Measurements from ENCODE around the gene SLC4A3. TPM values are rescaled to one million over a fixed set of nuclear protein-coding genes. Genes with fewer than 3 reads are reported as not detected.

SLC4A3 gene
- total RNA-seq, 1 experiment from 2014 or later, result 23.0 TPM

GRCh38 chr2:219628986-219629901, 1.8 kb downstream of the SLC4A3 start (continued):
- no peak for TF ChIP-seq CBX3 (IDR thresholded peaks at IDR 0.05; ENCODE audit: low read depth)

GRCh38 chr2:219629976-219630695, 2.7 kb downstream of the SLC4A3 start:
- H3K9me3 ChIP-seq (ENCODE audit: control insufficient read depth in 1 of 2, insufficient read depth in 1 of 2, low read depth in 1 of 2, low read length in 2 of 2), result no peaks in the 10 kb centered on the region
- H3K79me2 ChIP-seq (ENCODE audit: insufficient read depth, low read length), result peaks cover 11% of the 10 kb centered on the region; the same call in 1 of the 2 replicates
- no peaks in the 10 kb centered on the region for H4K20me1 ChIP-seq (ENCODE audit: insufficient read depth)
- H3K27ac ChIP-seq (ENCODE audit: low read depth, low read length), result no peak overlapping the region
- H3K36me3 ChIP-seq (ENCODE audit: control insufficient read depth in 1 of 2, insufficient read depth in 2 of 2, low read length in 2 of 2), result 0 out of 4 replicates have a peak, but pooled peaks cover 0 to 9% of the 10 kb centered on the region in 2 experiments
- no TSS peak for BruUV-seq (replicated peaks)
- ATAC-seq (no peak), DNase-seq (ENCODE audit: low read depth, low spot score) (no peak)
- intact Hi-C loops (cut with micrococcal nuclease), result loop anchor here (5.0 kb wide), 1 partner anchor 88 kb away; the partner anchor contains the start of genes CHPF and TMEM198
- no peak overlapping the region for H3K4me3 ChIP-seq (replicated peaks in 1 of 2; ENCODE audit: low read depth in 1 of 2, low read length in 2 of 2)
- H3K27me3 ChIP-seq (ENCODE audit: insufficient read depth, low read length), result no peaks in the 10 kb centered on the region
- no peak overlapping the region for H3K9ac ChIP-seq (ENCODE audit: low read length)
- POLR2A ChIA-PET, result no interaction called here
- CTCF ChIA-PET, result no interaction called here
- H3K9me2 ChIP-seq (ENCODE audit: insufficient read depth), result no peaks in the 10 kb centered on the region
- TF ChIP-seq MAX (IDR thresholded peaks at IDR 0.05) (no peak), POLR2AphosphoS5 (IDR thresholded peaks at IDR 0.05; ENCODE audit: low read depth, low read length) (no peak), SP1 (IDR thresholded peaks at IDR 0.05; ENCODE audit: low read depth) (no peak), CEBPB (IDR thresholded peaks at IDR 0.05; ENCODE audit: low read depth) (no peak), SIN3A (IDR thresholded peaks at IDR 0.05; ENCODE audit: low read depth) (no peak), TCF7L2 (IDR thresholded peaks at IDR 0.05; ENCODE audit: borderline replicate concordance, extremely low read depth, insufficient read depth, insufficient read length) (no peak), RAD21 (IDR thresholded peaks at IDR 0.05; ENCODE audit: low read depth) (no peak), CBX3 (IDR thresholded peaks at IDR 0.05; ENCODE audit: low read depth) (no peak), POLR2A (IDR thresholded peaks at IDR 0.05; ENCODE audit: borderline replicate concordance, extremely low read depth, insufficient read depth, insufficient read length) (no peak), EZH2 (IDR thresholded peaks at IDR 0.05) (no peak)
- TF ChIP-seq, protein P1, sequence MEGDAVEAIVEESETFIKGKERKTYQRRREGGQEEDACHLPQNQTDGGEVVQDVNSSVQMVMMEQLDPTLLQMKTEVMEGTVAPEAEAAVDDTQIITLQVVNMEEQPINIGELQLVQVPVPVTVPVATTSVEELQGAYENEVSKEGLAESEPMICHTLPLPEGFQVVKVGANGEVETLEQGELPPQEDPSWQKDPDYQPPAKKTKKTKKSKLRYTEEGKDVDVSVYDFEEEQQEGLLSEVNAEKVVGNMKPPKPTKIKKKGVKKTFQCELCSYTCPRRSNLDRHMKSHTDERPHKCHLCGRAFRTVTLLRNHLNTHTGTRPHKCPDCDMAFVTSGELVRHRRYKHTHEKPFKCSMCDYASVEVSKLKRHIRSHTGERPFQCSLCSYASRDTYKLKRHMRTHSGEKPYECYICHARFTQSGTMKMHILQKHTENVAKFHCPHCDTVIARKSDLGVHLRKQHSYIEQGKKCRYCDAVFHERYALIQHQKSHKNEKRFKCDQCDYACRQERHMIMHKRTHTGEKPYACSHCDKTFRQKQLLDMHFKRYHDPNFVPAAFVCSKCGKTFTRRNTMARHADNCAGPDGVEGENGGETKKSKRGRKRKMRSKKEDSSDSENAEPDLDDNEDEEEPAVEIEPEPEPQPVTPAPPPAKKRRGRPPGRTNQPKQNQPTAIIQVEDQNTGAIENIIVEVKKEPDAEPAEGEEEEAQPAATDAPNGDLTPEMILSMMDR (IDR thresholded peaks at IDR 0.05 in 2 of 3, conservative IDR thresholded peaks at IDR 0.05 in 1 of 3; ENCODE audit: borderline replicate concordance in 1 of 3, insufficient read depth in 1 of 3, low read depth in 2 of 3, low read length in 2 of 3), result no peak
- RAD21 ChIA-PET (ENCODE audit: low non-redundant PET in 1 of 2, low total read pairs in 2 of 2, uncharacterized antibody in 2 of 2, unreplicated experiment in 2 of 2), result no interaction called here
- no peak overlapping the region for H3K4me2 ChIP-seq (ENCODE audit: low read length)
- no peak overlapping the region for H2AFZ ChIP-seq (ENCODE audit: low read depth, low read length, poor library complexity, severe bottlenecking)
- H3K4me1 ChIP-seq (ENCODE audit: control insufficient read depth in 1 of 2, insufficient read depth in 2 of 2, low read length in 2 of 2), result peaks cover 4 to 32% of the 10 kb centered on the region in 2 experiments; a peak in 3 of 4 replicates

Measured in HCT116 (cell line).